Memory B cell (primary cell): ENCODE data around the gene PATJ.
"Not testable (repeated sequence)": the region's sequence is repeated elsewhere in the genome, so short reads cannot be mapped to it uniquely, and the experiment has no call there.

Experiments
- ATAC-seq: fragments of 150-1000 bp; cut with Tn5 transposase; 2 replicates; pipeline ENCODE4 v1.10.0; 2021; ENCODE audit warnings: low read depth, mild to moderate bottlenecking, moderate library complexity
- DNase-seq, 2 donors: peaks; one replicate each; pipeline ENCODE4 v3.0.0; 2022; ENCODE audit warnings: low spot score in 2 of 2
- H3K27ac Mint-ChIP-seq: one replicate; pipeline ENCODE4 v1.8.0; 2022; ENCODE audit warnings: mild to moderate bottlenecking, moderate library complexity, mixed read lengths
- H3K27me3 Mint-ChIP-seq: one replicate; pipeline ENCODE4 v1.8.0; 2022; ENCODE audit warnings: mixed read lengths
- H3K36me3 Mint-ChIP-seq: one replicate; pipeline ENCODE4 v1.8.0; 2022; ENCODE audit warnings: mild to moderate bottlenecking, mixed read lengths
- H3K4me1 Mint-ChIP-seq: one replicate; pipeline ENCODE4 v1.8.0; 2022; ENCODE audit warnings: mixed read lengths
- H3K4me3 Mint-ChIP-seq: one replicate; pipeline ENCODE4 v1.8.0; 2022; ENCODE audit warnings: mild to moderate bottlenecking, moderate library complexity, mixed read lengths
- H3K9me3 Mint-ChIP-seq: one replicate; pipeline ENCODE4 v1.8.0; 2022; ENCODE audit warnings: mixed read lengths

Gene PATJ

DNA sequence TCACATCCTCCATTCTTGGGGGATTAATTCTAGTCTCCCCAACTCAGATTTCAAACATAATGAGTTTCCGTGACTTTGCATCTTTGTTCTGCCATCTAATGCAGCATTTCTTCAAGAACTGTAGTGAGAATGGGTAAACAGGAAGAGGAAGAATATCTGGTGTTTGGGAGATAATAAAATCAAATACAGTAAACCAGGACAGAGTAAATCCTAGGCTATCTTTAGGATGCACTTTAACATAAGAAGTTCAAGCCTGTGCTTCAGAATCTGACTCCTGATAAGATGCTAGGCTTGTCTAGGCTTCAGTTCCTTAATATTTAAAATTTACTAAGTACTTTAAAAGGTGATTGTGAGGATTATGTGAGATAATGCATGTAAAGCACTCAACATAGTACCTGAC, 27.9 kb downstream of the PATJ start:
- no peaks in the 10 kb centered on the region for H3K4me1 Mint-ChIP-seq
- ATAC-seq (no peak), DNase-seq (no peak)
- H3K4me3 Mint-ChIP-seq, result no peak overlapping the region
- H3K36me3 Mint-ChIP-seq, result peaks cover 19% of the 10 kb centered on the region
- H3K27ac Mint-ChIP-seq, result no peak overlapping the region
- H3K9me3 Mint-ChIP-seq, result no peaks in the 10 kb centered on the region
- H3K27me3 Mint-ChIP-seq, result no peaks in the 10 kb centered on the region

DNA sequence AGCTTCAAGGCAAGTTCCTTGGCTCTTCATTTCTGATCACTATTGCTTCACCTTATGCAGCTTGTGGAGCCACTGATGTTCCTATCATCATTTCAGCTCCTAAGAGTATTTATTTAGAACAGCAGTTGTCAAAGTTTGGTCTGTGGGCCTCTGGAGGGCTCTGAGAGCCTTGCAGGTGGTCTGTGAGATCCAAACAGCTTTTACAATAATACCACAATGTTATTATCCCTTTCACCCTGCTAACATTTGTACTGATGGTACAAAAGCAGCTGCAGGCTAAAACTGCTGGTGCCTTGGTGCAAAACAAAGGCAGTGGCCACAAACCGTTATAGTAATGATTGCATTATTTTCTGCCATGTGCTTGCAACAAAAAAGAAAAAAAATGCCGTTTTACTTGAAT, 33.8 kb downstream of the PATJ start:
- no peak for DNase-seq
- no peak overlapping the region for H3K27ac Mint-ChIP-seq
- no peak overlapping the region for H3K4me3 Mint-ChIP-seq
- no peak for ATAC-seq
- no peaks in the 10 kb centered on the region for H3K4me1 Mint-ChIP-seq
- H3K36me3 Mint-ChIP-seq, result peaks cover 18% of the 10 kb centered on the region
- H3K9me3 Mint-ChIP-seq, result no peaks in the 10 kb centered on the region
- H3K27me3 Mint-ChIP-seq, result no peaks in the 10 kb centered on the region

DNA sequence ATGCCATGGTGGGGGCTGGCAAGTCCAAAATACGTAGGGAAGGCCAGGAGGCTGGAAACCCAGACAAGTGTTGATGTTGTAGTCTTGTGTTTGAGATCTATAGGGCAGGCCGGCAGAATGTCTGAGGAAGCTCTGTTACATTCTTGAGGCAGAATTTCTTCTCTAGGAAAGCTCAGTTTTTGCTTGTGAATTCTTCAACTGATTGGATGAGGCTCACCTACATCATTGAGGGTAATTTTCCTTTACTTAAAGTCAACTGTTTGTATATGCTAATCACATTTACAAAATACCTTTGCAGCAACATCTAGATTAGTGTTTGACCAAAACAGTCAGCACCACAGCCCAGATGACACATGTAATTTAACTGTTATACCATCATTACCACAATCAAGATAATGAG, 37.0 kb downstream of the PATJ start:
- DNase-seq, result no peak
- H3K9me3 Mint-ChIP-seq, result no peaks in the 10 kb centered on the region
- no peak overlapping the region for H3K27ac Mint-ChIP-seq
- no peaks in the 10 kb centered on the region for H3K27me3 Mint-ChIP-seq
- no peak for ATAC-seq
- peaks cover 24% of the 10 kb centered on the region for H3K36me3 Mint-ChIP-seq
- H3K4me1 Mint-ChIP-seq, result no peaks in the 10 kb centered on the region
- no peak overlapping the region for H3K4me3 Mint-ChIP-seq

DNA sequence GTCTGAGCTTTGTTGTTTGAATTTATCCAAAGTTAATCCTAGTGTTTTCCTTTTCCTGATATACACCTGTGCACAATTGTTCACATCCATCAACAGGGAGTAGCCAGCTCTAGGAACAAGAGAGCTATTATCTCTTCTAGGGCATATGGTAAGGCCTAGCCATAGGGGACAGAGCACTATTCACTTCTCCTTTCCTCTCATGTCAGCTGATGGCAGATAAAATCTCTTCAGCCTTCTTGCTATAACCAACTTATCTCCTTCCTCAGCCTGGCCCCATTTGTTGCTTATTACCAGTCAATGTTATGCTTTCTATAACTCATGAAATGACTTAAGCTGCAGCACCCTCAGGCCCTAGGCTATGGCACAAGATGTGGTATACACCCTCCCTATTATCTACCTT, 38.9 kb downstream of the PATJ start:
- ATAC-seq (no peak), DNase-seq (no peak)
- Mint-ChIP-seq H3K4me3 (no peak overlapping the region), H3K27ac (no peak overlapping the region), H3K36me3 (peaks cover 21% of the 10 kb centered on the region), H3K9me3 (no peaks in the 10 kb centered on the region), H3K4me1 (no peaks in the 10 kb centered on the region), H3K27me3 (no peaks in the 10 kb centered on the region)

DNA sequence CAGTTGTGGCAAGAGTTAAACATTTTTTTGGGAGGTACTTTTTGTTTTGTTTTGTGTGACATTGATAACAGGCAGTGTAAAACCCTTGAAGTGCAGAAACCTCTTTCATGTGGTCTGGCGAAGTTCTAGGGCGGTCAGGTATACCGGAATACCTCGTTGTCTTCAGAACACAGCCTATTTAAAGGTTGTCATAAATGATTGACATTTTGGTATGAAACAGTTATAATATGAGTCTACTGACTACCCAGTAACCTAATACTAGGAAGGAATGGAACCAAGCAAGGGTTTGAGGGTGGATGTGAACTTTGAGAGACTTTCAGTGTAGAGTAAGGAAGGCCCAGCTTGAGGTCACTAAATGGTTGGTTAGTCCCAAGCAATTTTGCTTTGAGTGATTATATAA, 40.5 kb downstream of the PATJ start:
- no peak overlapping the region for H3K27ac Mint-ChIP-seq

DNA sequence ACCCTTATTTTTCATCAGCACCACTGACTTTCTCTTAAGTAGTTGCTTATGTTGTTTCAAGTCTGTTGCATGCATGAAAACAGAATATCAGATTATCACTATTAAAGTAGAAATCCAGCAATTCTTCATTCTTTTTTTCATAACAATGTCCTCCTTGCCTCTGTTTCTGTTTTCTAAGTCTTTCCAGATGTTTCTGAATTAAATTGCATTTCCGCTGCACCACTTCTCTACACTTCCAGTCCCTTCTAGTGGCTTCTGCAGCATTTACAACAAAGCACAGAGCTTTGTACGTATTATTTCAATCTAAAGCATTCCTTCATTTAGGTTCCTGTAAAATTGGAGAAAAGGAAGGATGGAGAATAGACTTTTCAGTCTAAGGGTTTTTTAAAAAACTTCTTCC, 42.4 kb downstream of the PATJ start:
- Mint-ChIP-seq H3K9me3 (no peaks in the 10 kb centered on the region), H3K4me1 (no peaks in the 10 kb centered on the region), H3K4me3 (no peak overlapping the region), H3K27ac (no peak overlapping the region), H3K36me3 (peaks cover 32% of the 10 kb centered on the region), H3K27me3 (no peaks in the 10 kb centered on the region)
- ATAC-seq (no peak), DNase-seq (no peak)

More for the DNA sequence above, 40.5 kb downstream of the PATJ start:
- Mint-ChIP-seq H3K36me3 (peaks cover 30% of the 10 kb centered on the region), H3K9me3 (no peaks in the 10 kb centered on the region), H3K4me1 (no peaks in the 10 kb centered on the region), H3K27me3 (no peaks in the 10 kb centered on the region), H3K4me3 (no peak overlapping the region)
- no peak for ATAC-seq
- DNase-seq, result no peak

DNA sequence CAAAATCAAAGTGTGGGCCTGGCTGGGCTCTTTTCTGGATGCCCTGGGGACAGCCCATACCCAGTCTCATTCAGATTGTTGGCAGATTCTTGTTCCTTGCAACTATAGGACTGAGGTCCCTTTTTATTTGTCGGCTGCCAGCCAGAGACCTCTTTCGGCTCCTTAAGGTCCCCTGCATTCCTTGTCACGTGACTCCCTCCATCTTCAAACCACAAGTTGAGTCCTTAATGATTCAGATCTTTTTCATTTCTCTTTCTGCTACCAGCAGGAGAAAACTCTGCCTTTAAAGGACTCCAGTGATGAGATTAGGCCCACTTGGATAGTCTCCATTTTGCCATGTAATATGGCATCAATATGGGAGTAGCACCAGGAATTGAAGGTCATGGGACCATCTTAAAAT, 48.6 kb downstream of the PATJ start:
- H3K4me3 Mint-ChIP-seq, result no peak overlapping the region
- ATAC-seq, result no peak
- H3K4me1 Mint-ChIP-seq, result no peaks in the 10 kb centered on the region

DNA sequence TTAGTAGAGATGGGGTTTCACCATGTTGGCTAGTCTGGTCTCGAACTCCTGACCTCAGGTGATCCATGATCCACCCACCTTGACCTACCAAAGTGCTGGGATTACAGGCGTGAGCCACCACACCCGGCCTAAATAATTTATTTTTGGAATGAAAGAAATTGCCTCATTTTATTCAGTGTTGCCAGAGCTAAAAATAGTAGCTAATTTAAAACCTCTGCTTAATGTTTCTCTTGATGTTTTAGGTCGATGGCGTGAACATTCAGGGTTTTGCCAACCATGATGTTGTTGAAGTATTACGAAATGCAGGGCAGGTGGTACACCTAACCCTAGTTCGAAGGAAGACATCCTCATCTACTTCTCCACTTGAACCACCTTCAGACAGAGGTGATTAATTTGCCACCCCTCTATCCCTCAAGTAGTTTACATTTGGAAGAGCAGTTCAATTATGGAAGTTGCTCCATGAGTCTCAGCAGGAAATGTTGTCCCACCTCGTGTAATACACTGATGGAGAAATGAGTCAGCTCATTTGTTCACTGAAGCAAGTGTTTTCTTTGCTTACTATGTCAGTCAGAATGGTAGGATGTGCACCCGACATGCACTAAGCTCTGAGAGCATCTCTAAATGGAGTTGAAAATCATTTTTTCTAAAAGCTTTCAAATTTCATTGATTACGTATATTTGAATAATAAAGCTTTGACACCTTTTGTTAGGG, 54.9 kb downstream of the PATJ start:
- no peak overlapping the region for H3K4me3 Mint-ChIP-seq
- peaks cover 40% of the 10 kb centered on the region for H3K36me3 Mint-ChIP-seq
- no peaks in the 10 kb centered on the region for H3K9me3 Mint-ChIP-seq
- H3K27me3 Mint-ChIP-seq, result no peaks in the 10 kb centered on the region
- peaks cover 4% of the 10 kb centered on the region for H3K4me1 Mint-ChIP-seq
- ATAC-seq (no peak), DNase-seq (no peak)
- no peak overlapping the region for H3K27ac Mint-ChIP-seq

More for the DNA sequence above, 48.6 kb downstream of the PATJ start:
- Mint-ChIP-seq H3K36me3 (peaks cover 29% of the 10 kb centered on the region), H3K27ac (no peak overlapping the region), H3K27me3 (no peaks in the 10 kb centered on the region), H3K9me3 (no peaks in the 10 kb centered on the region)
- DNase-seq, result no peak

DNA sequence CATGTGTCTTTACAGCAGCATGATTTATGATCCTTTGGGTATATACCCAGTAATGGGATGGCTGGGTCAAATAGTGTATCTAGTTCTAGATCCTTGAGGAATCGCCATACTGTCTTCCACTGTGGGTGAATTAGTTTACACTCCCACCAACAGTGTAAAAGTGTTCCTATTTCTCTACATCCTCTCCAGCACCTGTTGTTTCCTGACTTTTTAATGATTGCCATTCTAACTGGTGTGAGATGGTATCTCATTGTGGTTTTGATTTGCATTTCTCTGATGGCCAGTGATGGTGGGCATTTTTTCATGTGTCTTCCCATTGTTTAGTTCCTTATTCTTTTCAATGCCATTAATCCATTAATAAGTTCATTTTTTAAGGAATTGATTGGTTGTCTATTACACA, 58.8 kb downstream of the PATJ start:
- not testable (repeated sequence) for ATAC-seq, DNase-seq
- peaks cover 39% of the 10 kb centered on the region for H3K36me3 Mint-ChIP-seq

DNA sequence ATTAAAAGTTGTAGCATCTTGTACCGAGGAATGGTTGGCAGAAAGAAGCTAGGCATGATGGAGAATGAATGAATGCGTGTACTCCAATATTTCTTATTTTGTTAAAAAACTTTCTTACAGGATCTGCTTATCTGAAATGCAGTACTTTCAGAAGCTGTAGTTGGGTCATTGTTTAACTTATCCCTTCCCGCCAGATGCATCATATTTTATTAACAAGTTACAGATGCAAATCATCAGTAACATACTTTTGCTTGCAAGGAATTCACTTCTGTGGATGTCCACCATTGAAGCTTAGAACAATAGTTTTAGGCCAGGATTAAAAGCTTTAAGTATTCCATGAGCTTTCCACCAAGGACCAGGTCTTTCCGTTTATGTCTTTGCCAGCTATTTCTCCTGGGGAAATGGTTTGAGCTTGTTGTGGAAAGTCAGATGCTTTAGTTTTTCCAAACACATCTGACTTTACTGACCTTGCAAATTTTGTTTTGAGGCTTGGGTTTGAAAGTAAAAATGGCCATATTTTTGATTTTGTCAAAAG, 65.4 kb downstream of the PATJ start:
- Mint-ChIP-seq H3K36me3 (peaks cover 13% of the 10 kb centered on the region), H3K4me1 (no peaks in the 10 kb centered on the region), H3K27me3 (no peaks in the 10 kb centered on the region), H3K9me3 (no peaks in the 10 kb centered on the region), H3K4me3 (no peak overlapping the region), H3K27ac (no peak overlapping the region)
- ATAC-seq, result no peak
- DNase-seq, result no peak

More for the DNA sequence above, 58.8 kb downstream of the PATJ start:
- not testable (repeated sequence) for H3K9me3 Mint-ChIP-seq, H3K4me1 Mint-ChIP-seq, H3K27ac Mint-ChIP-seq, H3K4me3 Mint-ChIP-seq, H3K27me3 Mint-ChIP-seq

DNA sequence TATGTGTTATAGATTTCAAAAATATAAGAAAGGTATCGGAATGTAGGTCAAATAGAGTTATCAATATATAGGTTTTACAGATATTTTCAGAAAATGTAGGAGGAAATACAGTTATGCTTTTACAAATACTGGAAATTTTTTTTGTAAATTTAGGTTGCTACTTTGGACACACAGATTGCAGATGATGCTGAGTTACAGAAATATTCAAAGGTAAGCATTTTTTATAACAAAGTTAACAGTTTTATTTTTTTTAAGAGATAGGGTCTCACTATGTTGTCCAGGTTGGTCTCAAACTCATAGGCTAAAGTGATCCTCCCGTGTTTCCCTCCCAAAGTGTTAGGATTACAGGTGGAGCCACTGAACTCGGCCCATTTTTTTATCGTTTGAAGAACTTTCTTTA, 66.0 kb downstream of the PATJ start:
- peaks cover 16% of the 10 kb centered on the region for H3K36me3 Mint-ChIP-seq
- no peaks in the 10 kb centered on the region for H3K27me3 Mint-ChIP-seq
- no peaks in the 10 kb centered on the region for H3K9me3 Mint-ChIP-seq
- ATAC-seq, result no peak
- H3K4me3 Mint-ChIP-seq, result no peak overlapping the region
- H3K4me1 Mint-ChIP-seq, result no peaks in the 10 kb centered on the region
- no peak for DNase-seq
- H3K27ac Mint-ChIP-seq, result no peak overlapping the region

DNA sequence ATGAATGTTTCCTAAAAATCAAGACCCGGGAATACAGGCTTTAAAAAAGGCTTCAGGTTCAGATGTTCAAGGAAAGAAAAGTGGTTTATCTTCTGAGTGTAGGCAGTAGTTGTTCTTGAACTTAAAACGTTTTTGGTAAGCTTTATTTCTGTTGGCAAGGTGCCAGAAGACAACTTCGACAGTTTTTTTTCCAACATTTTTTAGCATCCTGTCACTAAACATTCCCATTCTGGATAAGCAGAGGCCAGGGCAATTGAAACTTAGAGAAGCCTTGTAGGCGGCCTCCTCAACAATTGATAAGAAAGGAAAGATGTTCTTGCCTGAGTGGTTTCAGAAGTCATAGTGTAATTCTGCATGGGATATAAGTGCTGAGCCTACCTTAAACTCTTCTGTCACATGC, 66.7 kb downstream of the PATJ start:
- H3K36me3 Mint-ChIP-seq, result peaks cover 18% of the 10 kb centered on the region
- H3K27ac Mint-ChIP-seq, result no peak overlapping the region
- no peaks in the 10 kb centered on the region for H3K9me3 Mint-ChIP-seq
- DNase-seq (no peak), ATAC-seq (no peak)
- no peaks in the 10 kb centered on the region for H3K27me3 Mint-ChIP-seq
- no peaks in the 10 kb centered on the region for H3K4me1 Mint-ChIP-seq
- H3K4me3 Mint-ChIP-seq, result no peak overlapping the region

DNA sequence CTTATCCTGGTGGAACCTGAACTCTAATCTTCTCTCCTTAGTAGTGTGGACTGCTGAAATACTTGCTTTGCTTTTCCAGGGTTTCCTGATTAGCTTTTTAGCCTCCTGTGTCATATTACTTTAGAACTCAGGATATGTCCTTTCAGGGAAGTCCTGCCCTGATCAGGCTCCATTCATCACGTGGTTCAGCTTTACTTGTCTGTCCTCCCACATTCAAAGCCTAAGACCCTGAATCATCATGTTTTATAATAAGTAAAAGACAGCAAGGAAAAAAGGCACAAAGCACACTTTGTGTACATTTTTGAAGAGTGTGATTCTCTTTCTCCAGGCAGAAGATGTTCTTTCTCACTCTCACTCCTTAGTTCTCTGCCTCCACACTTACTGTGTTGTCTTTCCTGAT, 70.6 kb downstream of the PATJ start:
- DNase-seq, result no peak
- ATAC-seq, result no peak
- peaks cover 20% of the 10 kb centered on the region for H3K36me3 Mint-ChIP-seq
- H3K9me3 Mint-ChIP-seq, result no peaks in the 10 kb centered on the region
- H3K4me1 Mint-ChIP-seq, result no peaks in the 10 kb centered on the region
- no peak overlapping the region for H3K4me3 Mint-ChIP-seq
- no peak overlapping the region for H3K27ac Mint-ChIP-seq
- no peaks in the 10 kb centered on the region for H3K27me3 Mint-ChIP-seq

DNA sequence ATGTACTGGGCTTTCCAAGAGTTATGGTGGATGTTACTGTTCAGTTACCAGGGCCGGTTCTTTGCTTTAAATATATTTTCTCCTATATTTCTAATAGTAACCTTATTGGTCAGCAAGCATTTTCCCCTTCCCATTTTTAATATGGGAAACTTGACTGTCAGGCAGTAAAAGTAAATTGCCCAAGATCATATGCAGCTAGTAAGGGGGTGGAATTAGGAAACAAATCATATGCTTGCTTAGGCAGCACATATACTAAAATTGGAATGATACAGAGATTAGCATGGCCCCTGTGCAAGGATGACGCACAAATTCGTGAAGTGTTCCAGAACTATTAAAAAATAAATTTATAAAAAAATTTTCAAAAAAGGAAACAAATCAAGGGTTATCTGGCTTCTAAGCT, 73.9 kb downstream of the PATJ start:
- Mint-ChIP-seq H3K36me3 (peaks cover 32% of the 10 kb centered on the region), H3K27me3 (no peaks in the 10 kb centered on the region), H3K4me1 (no peaks in the 10 kb centered on the region), H3K27ac (no peak overlapping the region), H3K9me3 (no peaks in the 10 kb centered on the region), H3K4me3 (no peak overlapping the region)
- no peak for DNase-seq
- no peak for ATAC-seq

DNA sequence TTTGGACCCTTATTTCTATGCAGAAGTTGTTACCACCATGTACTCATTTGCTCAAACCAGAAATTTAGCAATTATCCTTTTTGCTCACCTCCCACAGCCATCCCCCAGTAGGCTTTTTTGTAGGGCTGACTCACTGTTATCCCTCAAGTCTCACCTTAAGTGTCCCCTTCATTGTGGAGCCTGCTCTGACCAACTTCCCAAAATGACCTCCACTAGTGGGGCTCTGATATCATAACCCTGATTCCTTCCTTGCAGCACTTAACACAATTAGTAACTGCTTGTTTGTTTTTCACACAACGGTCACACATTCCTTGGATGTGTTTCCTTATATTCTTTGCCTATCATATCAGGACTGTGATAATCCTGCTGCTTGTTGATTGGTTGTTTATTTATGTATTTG, 76.7 kb downstream of the PATJ start:
- Mint-ChIP-seq H3K4me1 (no peaks in the 10 kb centered on the region), H3K27me3 (no peaks in the 10 kb centered on the region), H3K9me3 (no peaks in the 10 kb centered on the region), H3K27ac (no peak overlapping the region), H3K4me3 (no peak overlapping the region), H3K36me3 (peaks cover 44% of the 10 kb centered on the region)
- DNase-seq, result no peak
- ATAC-seq, result no peak
